ENCODE results near the gene SH3BP4.

- no peak for TF ChIP-seq CTCF (IDR thresholded peaks at IDR 0.05; ENCODE audit: low read depth, low read length, poor library complexity, severe bottlenecking)
- TF ChIP-seq EZH2phosphoT487 (IDR thresholded peaks at IDR 0.05; ENCODE audit: borderline replicate concordance, low read length): no peak
Observed at GRCh38 chr2:234979204-234980167, 27.7 kb downstream of the SH3BP4 start.
